HG02973 (cell line): ENCODE measurements around the gene DDTL.

Source experiments
- ATAC-seq: cut with Tn5 transposase; IDR thresholded peaks from one replicate; pipeline ENCODE4 v1.9.1; 2021; ENCODE audit warnings: moderate library complexity; ENCODE audit not compliant: unreplicated experiment

Gene DDTL

DNA sequence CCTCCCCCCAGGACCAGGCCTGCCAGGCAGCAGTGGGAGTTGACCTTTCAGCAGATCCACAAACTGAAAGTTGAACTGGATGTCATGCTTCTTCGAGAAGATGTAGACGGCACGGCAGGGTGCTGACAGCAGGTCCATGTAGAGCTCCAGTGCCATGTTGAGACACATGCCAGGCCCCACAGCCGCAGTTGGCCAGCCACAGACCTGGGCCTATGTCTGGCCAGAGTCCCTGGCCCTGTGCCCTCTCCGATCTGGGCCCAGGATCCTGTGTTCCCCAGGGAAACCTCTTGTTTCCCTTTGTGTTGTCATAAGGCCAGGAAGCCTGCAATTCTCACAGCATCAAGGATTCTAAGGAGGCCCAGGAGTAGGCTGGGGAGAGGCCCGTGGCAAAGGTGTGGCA is 38.5 kb downstream of the DDTL start, which contains the start of gene GSTT4:
Gene GSTT4, minus strand, starts transcription at position 253 of the 400 bp plus-strand sequence. Its CDS starts 97 bp downstream, at position 156.
- ATAC-seq = no peak

DNA sequence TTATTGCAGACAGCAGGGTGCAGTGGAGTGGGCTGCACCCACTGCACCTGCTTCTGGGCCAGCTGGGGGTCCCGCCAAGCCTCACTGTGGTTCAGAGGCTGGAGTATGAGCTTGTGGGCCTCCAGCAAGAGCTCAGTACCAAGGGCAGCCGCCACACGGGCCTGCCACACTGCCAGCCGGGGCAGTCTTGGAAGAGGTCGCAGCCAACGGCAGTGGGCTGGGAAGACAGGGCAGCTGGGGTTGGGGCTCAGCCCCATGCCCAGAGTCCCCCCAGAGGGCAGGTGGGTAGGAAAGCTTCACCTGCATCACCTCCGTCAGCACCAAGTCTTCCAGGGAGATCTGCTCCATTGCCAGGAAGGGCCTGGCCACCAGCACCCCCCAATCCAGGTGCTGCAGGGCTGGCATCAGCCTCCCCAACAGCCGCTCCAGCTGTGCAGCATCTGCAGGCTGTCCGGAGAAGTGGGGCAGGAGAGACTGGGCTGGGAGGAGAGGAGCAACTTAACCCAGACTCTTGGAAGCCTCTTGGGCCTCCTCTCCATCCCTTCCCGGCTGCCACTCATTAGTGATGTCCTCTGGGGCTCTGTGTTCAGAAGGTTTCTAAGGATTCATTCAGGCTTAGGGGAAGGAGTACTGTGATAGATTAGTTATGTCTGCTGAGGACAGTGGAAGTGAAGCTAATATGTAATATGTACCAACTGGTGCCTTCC is 39.7 kb downstream of the DDTL start:
- no peak for ATAC-seq

DNA sequence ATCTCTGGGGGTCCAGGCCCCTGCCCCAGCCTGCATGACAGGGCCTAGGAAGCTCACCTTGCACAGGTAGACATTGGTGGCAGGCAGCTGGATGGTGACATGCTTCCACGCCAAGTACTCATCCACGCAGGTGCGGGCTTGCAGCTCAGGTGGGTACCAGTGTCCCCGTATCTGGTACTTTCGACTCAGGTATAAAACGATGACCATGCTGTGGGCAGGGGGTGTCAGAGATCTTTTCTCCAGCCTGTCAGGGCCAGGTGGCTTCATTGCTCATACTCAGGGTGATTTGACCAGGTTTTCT is 40.2 kb downstream of the DDTL start:
- ATAC-seq = no peak

- no peak for ATAC-seq
Measured at GRCh38 chr22:24007253-24008021, 40.7 kb downstream of the DDTL start.

DNA sequence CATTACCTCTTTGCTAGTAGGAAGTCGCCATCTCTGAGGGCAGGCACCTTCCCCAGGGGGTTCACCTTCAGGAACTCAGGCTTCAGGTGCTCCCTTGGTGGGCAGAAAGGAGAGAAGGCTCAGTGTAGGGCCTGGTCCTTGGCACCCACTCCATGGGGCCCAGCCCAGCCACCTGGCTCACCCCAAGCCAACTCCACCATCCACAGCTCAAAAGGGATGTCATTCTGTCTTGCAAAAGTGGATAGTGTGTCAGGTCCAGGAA is 41.3 kb downstream of the DDTL start:
- ATAC-seq = no peak

- no peak for ATAC-seq
Measured at GRCh38 chr22:24008381-24009226, 41.9 kb downstream of the DDTL start.

GRCh38 chr22:24009227-24010017 is 42.7 kb downstream of the DDTL start:
- ATAC-seq = no peak

DNA sequence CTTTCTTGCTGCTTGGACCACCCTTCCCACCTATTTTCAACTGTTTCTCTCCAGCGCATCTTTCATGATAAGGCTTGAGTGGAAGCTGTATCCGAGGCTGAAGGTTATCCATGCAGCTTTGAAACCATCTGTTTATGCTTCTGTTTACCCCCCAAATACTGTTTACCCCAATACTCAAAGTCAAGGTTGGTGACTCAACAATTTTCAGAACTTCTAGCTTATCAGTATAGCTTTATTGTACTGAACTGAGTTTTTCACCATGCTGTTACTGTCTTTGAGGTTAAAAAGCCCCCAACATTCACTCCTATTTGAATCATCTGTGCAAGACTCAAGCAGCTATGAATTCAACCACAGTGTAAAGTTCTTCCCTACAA is 43.3 kb downstream of the DDTL start:
- ATAC-seq = no peak

DNA sequence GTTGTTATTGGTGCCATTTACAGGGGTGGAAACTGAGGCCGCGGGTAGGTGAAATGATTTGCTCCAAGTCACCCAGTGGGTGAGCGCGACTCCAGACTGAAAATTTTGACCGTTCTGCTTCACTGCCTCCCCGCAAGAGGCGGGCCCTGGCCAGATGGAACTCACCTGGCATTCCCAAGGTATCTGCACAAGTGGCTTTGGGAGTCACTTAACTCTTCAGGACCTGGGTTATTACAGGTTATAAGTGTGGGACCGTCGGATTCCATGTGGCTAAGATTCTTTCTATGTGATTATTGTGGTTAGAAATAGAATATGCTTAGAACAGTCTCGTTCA is 45.0 kb downstream of the DDTL start:
- ATAC-seq = no peak

GRCh38 chr22:24016156-24016555 is 49.5 kb downstream of the DDTL start:
- no peak for ATAC-seq

GRCh38 chr22:24021304-24021703 is 54.6 kb downstream of the DDTL start:
- ATAC-seq = no peak
